Hepatocyte (in vitro differentiated cells): ENCODE measurements around the gene MKI67. TPM values are rescaled to one million over a fixed set of nuclear protein-coding genes. Genes with fewer than 3 reads are reported as not detected.

ENCODE experiments used
- DNase-seq: peaks from one replicate; pipeline ENCODE4 v3.0.0-alpha.2; 2016; ENCODE audit warnings: low spot score
- H2AFZ ChIP-seq: fragments of 200-600 bp; sonication (generic); 2 replicates; pipeline ENCODE4 v1.6.0; 2016; ENCODE audit warnings: antibody characterized with exemption, mild to moderate bottlenecking
- H3K27ac ChIP-seq: fragments of 200-600 bp; sonication (generic); 2 replicates; pipeline ENCODE4 v1.5.1; 2016; ENCODE audit warnings: mild to moderate bottlenecking
- H3K27me3 ChIP-seq: fragments of 200-600 bp; sonication (generic); 2 replicates; pipeline ENCODE4 v1.6.1; 2016
- H3K36me3 ChIP-seq: fragments of 200-600 bp; sonication (generic); replicated peaks from 2 replicates; pipeline ENCODE4 v1.5.1; 2016; ENCODE audit warnings: low read depth; ENCODE audit not compliant: insufficient read depth
- H3K4me1 ChIP-seq: fragments of 200-600 bp; sonication (generic); 2 replicates; pipeline ENCODE4 v1.5.1; 2016; ENCODE audit warnings: mild to moderate bottlenecking, moderate library complexity; ENCODE audit not compliant: insufficient read depth
- H3K4me2 ChIP-seq: fragments of 200-600 bp; sonication (generic); 2 replicates; pipeline ENCODE4 v1.6.0; 2016
- H3K4me3 ChIP-seq: fragments of 200-600 bp; sonication (generic); 2 replicates; pipeline ENCODE4 v1.5.1; 2016; ENCODE audit warnings: mild to moderate bottlenecking
- H3K79me2 ChIP-seq: fragments of 200-600 bp; sonication (generic); 2 replicates; pipeline ENCODE4 v1.6.0; 2017; ENCODE audit warnings: mild to moderate bottlenecking
- H3K9me2 ChIP-seq: fragments of 200-600 bp; sonication (generic); replicated peaks from 2 replicates; pipeline ENCODE4 v1.6.0; 2017; ENCODE audit warnings: mild to moderate bottlenecking; ENCODE audit not compliant: insufficient read depth
- H3K9me3 ChIP-seq: fragments of 200-600 bp; sonication (generic); 2 replicates; pipeline ENCODE4 v1.5.1; 2016; ENCODE audit warnings: low read depth, mild to moderate bottlenecking
- H4K20me1 ChIP-seq: fragments of 200-600 bp; sonication (generic); 2 replicates; pipeline ENCODE4 v1.6.0; 2016; ENCODE audit warnings: mild to moderate bottlenecking; ENCODE audit not compliant: insufficient read depth, poor library complexity, severe bottlenecking
- EZH2 ChIP-seq: fragments of 200-600 bp; sonication (generic); IDR thresholded peaks from 2 replicates; pipeline ENCODE4 v1.6.1; 2016; ENCODE audit warnings: antibody characterized with exemption, mild to moderate bottlenecking, borderline replicate concordance
- EZH2phosphoT487 ChIP-seq: fragments of 200-600 bp; sonication (generic); IDR thresholded peaks from one replicate; pipeline ENCODE4 v1.6.1; 2018; ENCODE audit warnings: antibody characterized with exemption, mild to moderate bottlenecking, low read depth, moderate library complexity; ENCODE audit not compliant: unreplicated experiment, severe bottlenecking
- WGBS: methylation state at CpG from one replicate; pipeline ENCODE4 v1.1.6; 2016; ENCODE audit warnings: low lambda C conversion rate; ENCODE audit errors: missing lambda C conversion rate; 5-methylcytosine and 5-hydroxymethylcytosine counted together
- polyA plus RNA-seq: library from polyadenylated mRNA; unstranded; fragments of >200 nt; fragmentation: Nextera tagmentation; extraction: Ambion mirVana; gene quantifications from 2 replicates; pipeline ENCODE4 v1.2.1, GENCODE V29; 2016
- total RNA-seq: library from RNA; depleted of rRNA; stranded (reverse); fragments of >200 nt; gene quantifications from 2 replicates; pipeline ENCODE4 v1.2.3, GENCODE V29; 2014
- TF ChIP-seq, protein P1 (sequence below): fragments of 200-600 bp; sonication (generic); IDR thresholded peaks from 2 replicates; pipeline ENCODE4 v1.5.1; 2016; ENCODE audit warnings: antibody characterized with exemption, mild to moderate bottlenecking; ENCODE audit not compliant: poor library complexity

Gene MKI67
- total and polyA plus RNA-seq, 2 experiments from 2014 or later: 8.1 to 13.1 TPM

DNA sequence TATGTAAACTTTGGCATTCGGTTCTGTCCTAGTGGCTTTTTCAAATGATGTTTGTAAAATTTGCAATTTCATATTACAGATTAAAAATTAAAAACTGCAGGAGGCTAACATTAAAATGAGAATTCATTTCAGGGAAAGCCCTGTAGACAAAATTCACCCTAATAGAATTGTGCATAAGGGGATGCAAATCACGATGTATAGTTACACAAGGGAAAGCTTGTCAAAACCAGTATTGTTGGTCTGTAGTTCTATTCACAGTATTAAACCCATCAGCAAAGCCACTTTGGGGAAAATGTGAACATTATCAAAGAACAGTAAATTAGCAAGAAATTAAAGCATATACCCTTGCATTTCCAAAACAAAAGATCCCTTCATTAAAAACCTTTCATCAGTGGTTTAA lies 39.9 kb upstream of the MKI67 start:
- WGBS: 81% methylated on average over 2 of the region's 2 CpGs
- no peaks in the 10 kb centered on the region for H3K79me2 ChIP-seq
- H3K27ac ChIP-seq: no peak overlapping the region
- H3K9me3 ChIP-seq: no peaks in the 10 kb centered on the region
- no peak overlapping the region for H2AFZ ChIP-seq
- DNase-seq: no peak
- no peaks in the 10 kb centered on the region for H3K9me2 ChIP-seq
- no peak for TF ChIP-seq EZH2phosphoT487
- TF ChIP-seq, protein P1, sequence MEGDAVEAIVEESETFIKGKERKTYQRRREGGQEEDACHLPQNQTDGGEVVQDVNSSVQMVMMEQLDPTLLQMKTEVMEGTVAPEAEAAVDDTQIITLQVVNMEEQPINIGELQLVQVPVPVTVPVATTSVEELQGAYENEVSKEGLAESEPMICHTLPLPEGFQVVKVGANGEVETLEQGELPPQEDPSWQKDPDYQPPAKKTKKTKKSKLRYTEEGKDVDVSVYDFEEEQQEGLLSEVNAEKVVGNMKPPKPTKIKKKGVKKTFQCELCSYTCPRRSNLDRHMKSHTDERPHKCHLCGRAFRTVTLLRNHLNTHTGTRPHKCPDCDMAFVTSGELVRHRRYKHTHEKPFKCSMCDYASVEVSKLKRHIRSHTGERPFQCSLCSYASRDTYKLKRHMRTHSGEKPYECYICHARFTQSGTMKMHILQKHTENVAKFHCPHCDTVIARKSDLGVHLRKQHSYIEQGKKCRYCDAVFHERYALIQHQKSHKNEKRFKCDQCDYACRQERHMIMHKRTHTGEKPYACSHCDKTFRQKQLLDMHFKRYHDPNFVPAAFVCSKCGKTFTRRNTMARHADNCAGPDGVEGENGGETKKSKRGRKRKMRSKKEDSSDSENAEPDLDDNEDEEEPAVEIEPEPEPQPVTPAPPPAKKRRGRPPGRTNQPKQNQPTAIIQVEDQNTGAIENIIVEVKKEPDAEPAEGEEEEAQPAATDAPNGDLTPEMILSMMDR: no peak
- no peak for TF ChIP-seq EZH2
- H3K36me3 ChIP-seq: no peaks in the 10 kb centered on the region
- H3K4me2 ChIP-seq: no peak overlapping the region
- H3K4me3 ChIP-seq: no peak overlapping the region
- H3K4me1 ChIP-seq: no peaks in the 10 kb centered on the region
- H4K20me1 ChIP-seq: no peaks in the 10 kb centered on the region
- peaks cover 5% of the 10 kb centered on the region for H3K27me3 ChIP-seq

DNA sequence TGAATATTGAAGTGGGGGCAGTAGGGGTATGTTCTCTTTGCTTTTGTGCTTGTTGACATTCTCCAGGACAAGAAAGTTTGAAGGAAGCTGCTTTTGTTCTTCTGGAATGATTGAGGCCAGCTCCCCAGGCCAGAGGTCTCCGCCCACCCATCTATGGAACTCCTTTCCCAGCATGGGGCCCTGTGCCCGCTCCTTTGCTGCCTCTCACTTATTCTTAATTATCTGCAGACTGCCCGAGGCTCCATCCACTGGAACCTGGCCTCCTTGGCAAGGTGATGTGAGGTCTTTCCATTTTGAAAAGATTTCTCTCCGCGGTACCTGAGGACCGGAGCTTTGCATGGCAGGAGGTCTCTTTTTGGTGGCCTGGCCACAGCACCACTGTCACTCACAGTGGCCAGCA lies 39.3 kb upstream of the MKI67 start:
- TF ChIP-seq, protein P1: no peak
- TF ChIP-seq EZH2phosphoT487 (no peak), EZH2 (no peak)
- WGBS: 64% methylated on average over 6 of the region's 6 CpGs

DNA sequence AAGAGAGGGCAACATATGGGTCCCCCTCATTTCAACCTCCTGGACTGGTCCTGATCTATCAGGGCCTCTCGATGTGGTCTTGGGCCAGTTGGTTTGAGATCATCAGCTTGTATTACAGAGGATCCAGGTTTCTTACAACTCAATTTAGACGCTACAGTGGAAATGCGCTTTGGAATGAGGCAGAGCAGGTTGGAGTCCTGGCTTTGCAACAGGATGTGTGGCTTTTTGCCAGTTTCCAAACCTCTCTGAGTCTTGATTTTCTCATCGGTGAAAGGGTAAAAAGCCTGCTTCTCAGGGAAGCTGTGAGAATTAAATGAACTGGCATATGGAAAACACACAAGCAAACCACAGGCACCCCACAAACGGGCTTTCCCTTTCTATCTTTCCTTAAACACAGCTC lies 37.5 kb upstream of the MKI67 start:
- TF ChIP-seq, protein P1: no peak
- TF ChIP-seq EZH2phosphoT487 (no peak), EZH2 (no peak)
- no peak overlapping the region for H3K4me2 ChIP-seq
- DNase-seq: no peak
- H3K27me3 ChIP-seq: peaks cover 5% of the 10 kb centered on the region
- H2AFZ ChIP-seq: no peak overlapping the region
- no peaks in the 10 kb centered on the region for H3K79me2 ChIP-seq
- no peaks in the 10 kb centered on the region for H3K9me2 ChIP-seq
- H3K4me3 ChIP-seq: no peak overlapping the region
- WGBS: 82% methylated on average over 5 of the region's 5 CpGs
- no peaks in the 10 kb centered on the region for H3K36me3 ChIP-seq
- no peaks in the 10 kb centered on the region for H3K9me3 ChIP-seq
- H3K27ac ChIP-seq: no peak overlapping the region
- no peaks in the 10 kb centered on the region for H4K20me1 ChIP-seq
- no peaks in the 10 kb centered on the region for H3K4me1 ChIP-seq

More for the DNA sequence above, 39.3 kb upstream of the MKI67 start:
- DNase-seq: no peak
- no peaks in the 10 kb centered on the region for H4K20me1 ChIP-seq
- no peaks in the 10 kb centered on the region for H3K9me2 ChIP-seq
- peaks cover 5% of the 10 kb centered on the region for H3K27me3 ChIP-seq
- H3K4me1 ChIP-seq: no peaks in the 10 kb centered on the region
- no peak overlapping the region for H2AFZ ChIP-seq
- no peaks in the 10 kb centered on the region for H3K79me2 ChIP-seq
- H3K4me3 ChIP-seq: no peak overlapping the region
- no peak overlapping the region for H3K4me2 ChIP-seq
- no peaks in the 10 kb centered on the region for H3K36me3 ChIP-seq
- no peaks in the 10 kb centered on the region for H3K9me3 ChIP-seq
- no peak overlapping the region for H3K27ac ChIP-seq

DNA sequence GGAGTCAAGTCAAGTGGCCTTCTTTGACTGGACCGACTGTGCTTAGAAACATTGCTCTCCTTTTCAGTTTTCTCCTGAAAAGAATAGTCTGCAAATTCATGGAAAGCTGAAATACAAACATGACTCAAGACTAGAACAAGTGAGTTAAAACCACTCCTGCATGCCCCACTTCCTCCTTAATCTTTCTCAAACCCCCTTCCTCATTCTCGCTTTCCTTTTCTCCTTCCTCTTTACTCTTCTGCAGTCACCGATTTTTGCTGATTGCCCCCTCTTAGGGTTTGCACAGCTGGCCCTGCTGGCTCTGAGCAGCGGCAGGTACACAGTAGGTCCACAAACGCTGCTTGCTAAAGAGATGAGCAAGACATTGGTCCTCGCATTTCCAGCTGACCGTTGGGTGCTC lies 34.8 kb upstream of the MKI67 start:
- H3K4me2 ChIP-seq: no peak overlapping the region
- H3K9me3 ChIP-seq: no peaks in the 10 kb centered on the region
- 92% methylated on average over 7 of the region's 7 CpGs for WGBS
- H3K4me1 ChIP-seq: peaks cover 8% of the 10 kb centered on the region
- H4K20me1 ChIP-seq: no peaks in the 10 kb centered on the region
- TF ChIP-seq EZH2phosphoT487: no peak
- TF ChIP-seq, protein P1: no peak
- TF ChIP-seq EZH2: no peak
- no peak overlapping the region for H2AFZ ChIP-seq
- no peaks in the 10 kb centered on the region for H3K9me2 ChIP-seq
- H3K4me3 ChIP-seq: no peak overlapping the region
- no peak overlapping the region for H3K27ac ChIP-seq
- DNase-seq: no peak
- H3K79me2 ChIP-seq: no peaks in the 10 kb centered on the region
- H3K27me3 ChIP-seq: peaks cover 5% of the 10 kb centered on the region
- no peaks in the 10 kb centered on the region for H3K36me3 ChIP-seq
